Measurements from ENCODE around the gene EPB41.

EPB41 gene

GRCh38 chr1:29157269-29157601, 242.9 kb downstream of the EPB41 start:
- no peak overlapping the region for H3K4me3 ChIP-seq (ENCODE audit: low read depth, low read length)
- TF ChIP-seq CTCF (IDR thresholded peaks at IDR 0.05; ENCODE audit: low read depth, low read length) = no peak
- TF ChIP-seq MAX (IDR thresholded peaks at IDR 0.05; ENCODE audit: low read depth, low read length) = no peak
- no peak for TF ChIP-seq POLR2A (IDR thresholded peaks at IDR 0.05; ENCODE audit: extremely low read depth, insufficient read length)
- no peak for TF ChIP-seq MYC (IDR thresholded peaks at IDR 0.05; ENCODE audit: low read depth, low read length)
- DNase-seq (ENCODE audit: low read depth) = no peak

- DNase-seq (ENCODE audit: low read depth) = no peak
- TF ChIP-seq MYC (IDR thresholded peaks at IDR 0.05; ENCODE audit: low read depth, low read length) = no peak
- TF ChIP-seq CTCF (IDR thresholded peaks at IDR 0.05; ENCODE audit: low read depth, low read length) = no peak
- TF ChIP-seq POLR2A (IDR thresholded peaks at IDR 0.05; ENCODE audit: extremely low read depth, insufficient read length) = no peak
- no peak for TF ChIP-seq MAX (IDR thresholded peaks at IDR 0.05; ENCODE audit: low read depth, low read length)
- H3K4me3 ChIP-seq (ENCODE audit: low read depth, low read length) = no peak overlapping the region
Observed at GRCh38 chr1:29159773-29160172, 245.4 kb downstream of the EPB41 start.

DNA sequence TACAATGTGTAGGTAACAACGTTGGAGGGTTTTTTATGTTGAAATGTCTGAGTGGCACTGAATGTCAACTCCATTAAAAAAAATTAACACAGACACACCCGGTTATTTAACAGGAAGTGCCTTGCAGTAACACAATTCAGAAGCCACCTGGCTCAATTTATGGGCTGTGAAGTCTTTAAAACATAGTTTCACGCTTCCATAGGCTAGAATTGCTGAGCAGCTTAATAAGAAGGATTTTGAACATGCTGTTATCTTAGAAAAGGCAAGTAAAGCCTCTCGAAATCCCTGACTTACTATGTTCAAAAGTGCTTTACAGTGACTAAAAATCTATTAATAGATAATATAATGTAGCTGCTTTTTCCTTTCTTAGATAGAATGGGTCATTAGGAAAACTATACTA, 247.7 kb downstream of the EPB41 start:
- no peak for DNase-seq (ENCODE audit: low read depth)
- H3K4me3 ChIP-seq (ENCODE audit: low read depth, low read length) = no peak overlapping the region
- TF ChIP-seq MAX (IDR thresholded peaks at IDR 0.05; ENCODE audit: low read depth, low read length) (no peak), POLR2A (IDR thresholded peaks at IDR 0.05; ENCODE audit: extremely low read depth, insufficient read length) (no peak), CTCF (IDR thresholded peaks at IDR 0.05; ENCODE audit: low read depth, low read length) (no peak), MYC (IDR thresholded peaks at IDR 0.05; ENCODE audit: low read depth, low read length) (no peak)

- DNase-seq (ENCODE audit: low read depth) = no peak
- TF ChIP-seq POLR2A (IDR thresholded peaks at IDR 0.05; ENCODE audit: extremely low read depth, insufficient read length) = no peak
- TF ChIP-seq MAX (IDR thresholded peaks at IDR 0.05; ENCODE audit: low read depth, low read length) = no peak
- TF ChIP-seq MYC (IDR thresholded peaks at IDR 0.05; ENCODE audit: low read depth, low read length) = no peak
- no peak for TF ChIP-seq CTCF (IDR thresholded peaks at IDR 0.05; ENCODE audit: low read depth, low read length)
Observed at GRCh38 chr1:29162476-29163138, 248.2 kb downstream of the EPB41 start.

GRCh38 chr1:29164588-29164987, 250.2 kb downstream of the EPB41 start:
- no peak overlapping the region for H3K4me3 ChIP-seq (ENCODE audit: low read depth, low read length)
- DNase-seq (ENCODE audit: low read depth) = no peak
- no peak for TF ChIP-seq MAX (IDR thresholded peaks at IDR 0.05; ENCODE audit: low read depth, low read length)
- TF ChIP-seq MYC (IDR thresholded peaks at IDR 0.05; ENCODE audit: low read depth, low read length) = no peak
- TF ChIP-seq CTCF (IDR thresholded peaks at IDR 0.05; ENCODE audit: low read depth, low read length) = no peak
- TF ChIP-seq POLR2A (IDR thresholded peaks at IDR 0.05; ENCODE audit: extremely low read depth, insufficient read length) = no peak

More at GRCh38 chr1:29162476-29163138, 248.2 kb downstream of the EPB41 start:
- no peak overlapping the region for H3K4me3 ChIP-seq (ENCODE audit: low read depth, low read length)
